ENCODE measurements around the gene LHFPL6. TPM values are rescaled to one million over a fixed set of nuclear protein-coding genes. Genes with fewer than 3 reads are reported as not detected.

Gene LHFPL6
- total and polyA plus RNA-seq, 8 donors, result 50.5 to 113 (median 80.2) TPM

DNA sequence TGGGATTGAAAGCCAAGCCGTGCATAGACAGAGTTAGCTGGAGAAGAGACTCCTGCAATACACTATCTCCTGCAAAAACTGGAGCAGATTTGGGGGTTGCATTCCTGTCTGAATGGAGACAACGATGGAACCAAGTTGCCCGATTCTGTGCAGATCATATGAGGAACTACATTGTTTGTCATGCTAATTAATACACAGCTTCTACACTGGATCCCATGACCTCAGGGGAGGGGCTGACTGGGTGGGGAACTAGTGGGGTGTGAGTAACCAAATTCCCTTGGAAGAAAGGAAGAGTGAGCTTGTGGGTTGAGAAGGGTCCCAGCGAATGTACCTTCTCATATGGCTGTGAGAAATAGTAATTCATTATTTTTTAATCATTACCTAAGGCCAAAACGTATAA lies 214.0 kb downstream of the LHFPL6 start:
- Histone ChIP-seq H3K4me1 (no peaks in the 10 kb centered on the region), H3K9me3 (no peaks in the 10 kb centered on the region), H3K4me3 (no peak overlapping the region), H3K27me3 (no peaks in the 10 kb centered on the region), H3K36me3 (no peaks in the 10 kb centered on the region), H3K27ac (no peak overlapping the region)
- TF ChIP-seq, protein P1, sequence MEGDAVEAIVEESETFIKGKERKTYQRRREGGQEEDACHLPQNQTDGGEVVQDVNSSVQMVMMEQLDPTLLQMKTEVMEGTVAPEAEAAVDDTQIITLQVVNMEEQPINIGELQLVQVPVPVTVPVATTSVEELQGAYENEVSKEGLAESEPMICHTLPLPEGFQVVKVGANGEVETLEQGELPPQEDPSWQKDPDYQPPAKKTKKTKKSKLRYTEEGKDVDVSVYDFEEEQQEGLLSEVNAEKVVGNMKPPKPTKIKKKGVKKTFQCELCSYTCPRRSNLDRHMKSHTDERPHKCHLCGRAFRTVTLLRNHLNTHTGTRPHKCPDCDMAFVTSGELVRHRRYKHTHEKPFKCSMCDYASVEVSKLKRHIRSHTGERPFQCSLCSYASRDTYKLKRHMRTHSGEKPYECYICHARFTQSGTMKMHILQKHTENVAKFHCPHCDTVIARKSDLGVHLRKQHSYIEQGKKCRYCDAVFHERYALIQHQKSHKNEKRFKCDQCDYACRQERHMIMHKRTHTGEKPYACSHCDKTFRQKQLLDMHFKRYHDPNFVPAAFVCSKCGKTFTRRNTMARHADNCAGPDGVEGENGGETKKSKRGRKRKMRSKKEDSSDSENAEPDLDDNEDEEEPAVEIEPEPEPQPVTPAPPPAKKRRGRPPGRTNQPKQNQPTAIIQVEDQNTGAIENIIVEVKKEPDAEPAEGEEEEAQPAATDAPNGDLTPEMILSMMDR (IDR thresholded peaks at IDR 0.05), result no peak
- no peak for DNase-seq
- ATAC-seq, result no peak
- intact Hi-C loops (cut with DNase I), result no loop called here

- no peak overlapping the region for H3K4me3 ChIP-seq
- H3K4me1 ChIP-seq, result no peaks in the 10 kb centered on the region
- H3K36me3 ChIP-seq, result no peaks in the 10 kb centered on the region
- TF ChIP-seq, protein P1 (IDR thresholded peaks at IDR 0.05), result no peak
- H3K9me3 ChIP-seq, result no peaks in the 10 kb centered on the region
- H3K27ac ChIP-seq, result no peak overlapping the region
- ATAC-seq, result peak; percentile 92
- intact Hi-C loops (cut with DNase I), result no loop called here
- H3K27me3 ChIP-seq, result no peaks in the 10 kb centered on the region
- DNase-seq, result no peak
Measured at GRCh38 chr13:39385621-39386231, 217.3 kb downstream of the LHFPL6 start.

DNA sequence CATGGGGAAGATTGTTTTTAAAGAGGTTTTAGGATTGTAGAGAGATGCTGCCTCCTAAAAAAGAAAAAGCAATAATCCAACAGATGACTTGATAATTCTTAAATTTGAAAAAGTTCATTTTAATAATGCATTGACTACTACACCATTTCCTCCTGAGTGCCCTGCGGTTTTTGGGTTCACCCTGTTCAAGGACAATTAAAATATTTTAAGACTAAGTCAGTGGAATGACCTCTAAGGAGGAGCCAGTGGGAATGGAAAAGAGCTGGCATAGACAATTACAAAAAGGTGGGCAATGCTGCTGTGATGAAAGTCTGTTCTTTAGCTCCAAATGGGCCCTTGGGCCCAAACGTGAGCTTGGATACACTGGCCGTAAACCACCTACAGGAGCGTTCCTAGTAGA lies 217.8 kb downstream of the LHFPL6 start:
- no peak for DNase-seq
- no peaks in the 10 kb centered on the region for H3K9me3 ChIP-seq
- no peaks in the 10 kb centered on the region for H3K4me1 ChIP-seq
- no peaks in the 10 kb centered on the region for H3K27me3 ChIP-seq
- intact Hi-C loops (cut with DNase I), result no loop called here
- no peak for ATAC-seq
- no peak overlapping the region for H3K4me3 ChIP-seq
- TF ChIP-seq, protein P1 (IDR thresholded peaks at IDR 0.05), result no peak
- H3K36me3 ChIP-seq, result no peaks in the 10 kb centered on the region
- H3K27ac ChIP-seq, result no peak overlapping the region

- ATAC-seq, result no peak
- intact Hi-C loops (cut with DNase I), result no loop called here
Measured at GRCh38 chr13:39381456-39381855, 221.5 kb downstream of the LHFPL6 start.

More at GRCh38 chr13:39381456-39381855, 221.5 kb downstream of the LHFPL6 start:
- no peaks in the 10 kb centered on the region for H3K4me1 ChIP-seq
- no peak overlapping the region for H3K4me3 ChIP-seq
- DNase-seq, result no peak
- no peaks in the 10 kb centered on the region for H3K36me3 ChIP-seq
- H3K9me3 ChIP-seq, result no peaks in the 10 kb centered on the region
- H3K27ac ChIP-seq, result no peak overlapping the region
- TF ChIP-seq, protein P1 (IDR thresholded peaks at IDR 0.05), result no peak
- no peaks in the 10 kb centered on the region for H3K27me3 ChIP-seq
